Endothelial cell (in vitro differentiated cells): Measurements from ENCODE around the gene RGS6. TPM values are rescaled to one million over a fixed set of nuclear protein-coding genes. Genes with fewer than 3 reads are reported as not detected.

Experiments used
- DNase-seq: peaks from one replicate; pipeline ENCODE4 v3.0.0; 2021; ENCODE audit warnings: low spot score
- H3K27ac Mint-ChIP-seq: one replicate; pipeline ENCODE4 v1.8.0; 2021; ENCODE audit warnings: mixed read lengths, inconsistent platforms; ENCODE audit not compliant: unreplicated experiment
- H3K27me3 Mint-ChIP-seq: one replicate; pipeline ENCODE4 v1.8.0; 2021; ENCODE audit warnings: mild to moderate bottlenecking, moderate library complexity, mixed read lengths, inconsistent platforms; ENCODE audit not compliant: unreplicated experiment
- H3K36me3 Mint-ChIP-seq: one replicate; pipeline ENCODE4 v1.8.0; 2021; ENCODE audit warnings: mild to moderate bottlenecking, low read depth, mixed read lengths, inconsistent platforms; ENCODE audit not compliant: unreplicated experiment
- H3K4me1 Mint-ChIP-seq: one replicate; pipeline ENCODE4 v1.8.0; 2021; ENCODE audit warnings: mild to moderate bottlenecking, mixed read lengths, inconsistent platforms; ENCODE audit not compliant: unreplicated experiment
- H3K4me3 Mint-ChIP-seq: one replicate; pipeline ENCODE4 v1.8.0; 2021; ENCODE audit warnings: mild to moderate bottlenecking, mixed read lengths, inconsistent platforms; ENCODE audit not compliant: unreplicated experiment
- H3K9me3 Mint-ChIP-seq: one replicate; pipeline ENCODE4 v1.8.0; 2021; ENCODE audit warnings: mixed read lengths, inconsistent platforms; ENCODE audit not compliant: unreplicated experiment
- total RNA-seq: library from RNA; stranded (reverse); fragmentation: NEBNext Ultra II Directional; extraction: Animal tissue kit (Norgen Biotek cat#: 25700); gene quantifications from one replicate; pipeline ENCODE4 v1.2.1, GENCODE V29; 2021; ENCODE audit not compliant: unreplicated experiment
- TF ChIP-seq, protein P1 (sequence below): fragments of 200-600 bp; sonication (generic); IDR thresholded peaks from one replicate; pipeline ENCODE4 v1.5.0; 2021; ENCODE audit warnings: antibody characterized with exemption; ENCODE audit not compliant: unreplicated experiment

The RGS6 gene
- total RNA-seq, 1 donor from 2014 or later = 15.7 TPM

DNA sequence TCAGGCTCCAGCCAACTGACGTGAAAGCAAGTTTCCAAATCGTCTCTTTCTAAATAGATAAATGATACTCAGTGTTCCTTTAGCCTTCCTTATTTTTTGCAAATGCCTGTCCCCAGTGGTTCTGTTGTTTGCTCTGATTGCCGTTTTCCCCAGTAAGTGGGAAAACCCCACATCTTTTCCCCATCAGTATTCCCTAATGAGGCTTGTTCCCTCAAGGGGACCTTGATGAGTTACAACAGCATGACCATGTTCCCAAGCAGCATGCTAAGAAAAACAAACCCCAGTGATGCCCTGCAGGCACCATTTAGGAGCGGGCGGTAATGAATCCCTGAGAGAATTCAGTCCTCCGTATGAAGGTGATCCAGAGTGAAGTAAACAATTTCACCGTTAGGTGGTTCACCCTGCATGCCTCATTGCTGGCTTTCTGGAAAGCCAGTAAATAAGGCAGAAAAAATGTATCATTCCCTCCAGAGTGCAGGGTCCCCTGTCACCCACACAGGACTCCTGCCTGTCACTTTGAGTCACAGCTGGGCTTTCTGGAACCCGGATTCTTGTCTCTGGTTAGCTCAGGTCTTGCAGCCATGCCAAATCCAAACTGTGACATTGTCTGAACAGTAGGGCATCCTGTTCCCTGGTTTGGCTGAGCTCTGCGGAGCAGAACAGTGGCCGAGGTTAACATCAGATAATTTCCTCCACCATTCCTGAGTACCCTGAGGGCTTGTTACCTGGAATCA, 222.6 kb downstream of the RGS6 start:
- Mint-ChIP-seq H3K36me3 (no peaks in the 10 kb centered on the region), H3K4me1 (no peaks in the 10 kb centered on the region), H3K27me3 (no peaks in the 10 kb centered on the region), H3K27ac (no peak overlapping the region), H3K4me3 (no peak overlapping the region), H3K9me3 (no peaks in the 10 kb centered on the region)
- no peak for DNase-seq
- TF ChIP-seq, protein P1, sequence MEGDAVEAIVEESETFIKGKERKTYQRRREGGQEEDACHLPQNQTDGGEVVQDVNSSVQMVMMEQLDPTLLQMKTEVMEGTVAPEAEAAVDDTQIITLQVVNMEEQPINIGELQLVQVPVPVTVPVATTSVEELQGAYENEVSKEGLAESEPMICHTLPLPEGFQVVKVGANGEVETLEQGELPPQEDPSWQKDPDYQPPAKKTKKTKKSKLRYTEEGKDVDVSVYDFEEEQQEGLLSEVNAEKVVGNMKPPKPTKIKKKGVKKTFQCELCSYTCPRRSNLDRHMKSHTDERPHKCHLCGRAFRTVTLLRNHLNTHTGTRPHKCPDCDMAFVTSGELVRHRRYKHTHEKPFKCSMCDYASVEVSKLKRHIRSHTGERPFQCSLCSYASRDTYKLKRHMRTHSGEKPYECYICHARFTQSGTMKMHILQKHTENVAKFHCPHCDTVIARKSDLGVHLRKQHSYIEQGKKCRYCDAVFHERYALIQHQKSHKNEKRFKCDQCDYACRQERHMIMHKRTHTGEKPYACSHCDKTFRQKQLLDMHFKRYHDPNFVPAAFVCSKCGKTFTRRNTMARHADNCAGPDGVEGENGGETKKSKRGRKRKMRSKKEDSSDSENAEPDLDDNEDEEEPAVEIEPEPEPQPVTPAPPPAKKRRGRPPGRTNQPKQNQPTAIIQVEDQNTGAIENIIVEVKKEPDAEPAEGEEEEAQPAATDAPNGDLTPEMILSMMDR = no peak

DNA sequence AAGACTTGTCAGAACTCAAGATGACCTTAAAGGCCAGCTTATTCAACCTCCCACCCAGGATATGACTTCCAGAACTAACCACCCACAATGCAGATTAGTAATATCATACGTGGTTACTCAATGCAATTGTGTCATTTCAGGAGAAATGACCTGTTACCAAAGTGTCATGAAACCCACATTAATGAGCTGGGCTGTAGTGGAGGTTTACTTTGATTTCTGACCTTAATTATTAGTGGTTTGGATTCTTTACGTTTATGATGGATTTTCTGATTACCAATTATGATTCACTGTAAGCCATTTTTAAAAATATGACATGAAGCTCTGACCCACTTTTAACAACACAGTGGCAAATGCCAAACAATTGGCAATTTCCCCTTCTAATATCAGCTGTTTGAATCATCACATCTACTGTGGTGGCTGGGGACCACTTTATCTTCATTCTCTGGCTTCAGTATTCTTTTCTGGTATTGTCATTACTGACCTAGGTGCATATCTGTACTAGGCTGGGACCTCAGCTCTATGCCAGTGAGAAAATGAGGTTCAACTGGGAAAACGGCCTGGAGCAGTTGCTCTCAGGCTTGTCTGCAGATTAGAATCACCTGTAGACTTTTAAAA, 223.3 kb downstream of the RGS6 start:
- Mint-ChIP-seq H3K4me3 (no peak overlapping the region), H3K4me1 (no peaks in the 10 kb centered on the region), H3K36me3 (no peaks in the 10 kb centered on the region), H3K9me3 (no peaks in the 10 kb centered on the region), H3K27ac (no peak overlapping the region), H3K27me3 (no peaks in the 10 kb centered on the region)
- TF ChIP-seq, protein P1 = no peak
- DNase-seq = no peak

DNA sequence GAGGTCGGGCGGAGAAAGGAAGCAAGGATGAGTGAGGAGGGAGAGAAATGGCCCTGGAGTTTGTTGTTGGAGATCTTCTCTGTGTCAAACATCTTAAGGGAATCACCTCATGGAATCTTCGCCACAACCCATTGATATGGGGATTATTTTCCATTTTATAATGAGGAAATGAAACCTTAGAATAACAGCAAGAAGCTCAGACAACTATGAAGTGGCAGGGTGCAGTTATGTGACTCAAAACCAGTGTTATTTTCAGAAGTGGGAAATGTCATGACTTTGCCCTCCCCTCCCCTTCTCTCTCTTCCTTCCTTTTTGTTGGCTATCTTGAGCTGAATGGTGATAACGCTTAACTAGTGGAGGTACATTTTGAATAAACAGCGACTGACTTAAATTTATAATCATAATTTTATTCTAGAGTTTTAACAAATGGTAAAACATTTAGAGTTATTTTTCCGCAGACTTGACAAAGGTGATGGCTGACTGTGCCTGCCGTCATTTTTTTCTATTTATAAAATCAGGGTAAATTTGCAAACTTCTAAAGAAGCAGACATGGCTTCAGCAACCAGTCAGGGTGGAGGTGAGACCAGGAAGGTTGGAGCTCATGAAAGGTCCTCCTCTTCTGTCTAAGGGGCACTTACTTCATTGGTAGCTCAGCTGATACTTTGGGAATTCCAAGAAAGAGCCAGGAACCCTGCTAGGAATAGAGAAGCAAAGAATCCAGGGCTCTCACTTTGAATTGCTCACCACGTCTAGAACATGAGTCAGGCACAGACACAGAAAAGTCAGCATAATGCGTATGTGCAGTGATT, 232.4 kb downstream of the RGS6 start:
- Mint-ChIP-seq H3K27ac (no peak overlapping the region), H3K36me3 (no peaks in the 10 kb centered on the region), H3K4me1 (no peaks in the 10 kb centered on the region), H3K27me3 (no peaks in the 10 kb centered on the region), H3K4me3 (no peak overlapping the region), H3K9me3 (peaks cover 4% of the 10 kb centered on the region)
- no peak for DNase-seq
- TF ChIP-seq, protein P1 = no peak

DNA sequence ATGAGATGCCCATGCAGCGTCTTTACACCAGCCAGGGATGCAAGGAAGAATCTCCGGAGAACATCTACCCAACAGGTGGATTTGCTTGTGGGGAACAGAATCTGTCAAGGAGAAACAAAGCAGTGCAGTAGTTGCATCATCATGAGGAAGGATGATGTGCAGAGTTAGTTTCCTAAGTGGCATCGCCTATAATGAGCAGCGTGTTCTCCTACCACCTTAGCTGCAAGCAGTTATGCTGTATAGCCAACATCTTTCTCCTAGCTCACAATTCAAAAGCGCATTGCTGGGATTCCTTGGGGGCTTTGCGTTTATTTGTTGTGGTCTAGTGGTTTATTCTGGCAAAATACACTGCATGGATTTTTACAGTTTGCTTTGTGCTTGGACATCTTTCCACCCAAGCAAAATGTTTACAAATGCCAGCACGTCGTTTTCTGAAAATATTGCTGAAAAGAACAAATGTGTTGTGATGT, 233.0 kb downstream of the RGS6 start:
- Mint-ChIP-seq H3K4me1 (no peaks in the 10 kb centered on the region), H3K27ac (no peak overlapping the region), H3K36me3 (no peaks in the 10 kb centered on the region), H3K27me3 (no peaks in the 10 kb centered on the region), H3K9me3 (peaks cover 4% of the 10 kb centered on the region), H3K4me3 (no peak overlapping the region)
- TF ChIP-seq, protein P1 = no peak
- DNase-seq = no peak
